ENCODE measurements around the gene OR6C65.

The OR6C65 gene

GRCh38 chr12:55448825-55449224 is 48.5 kb downstream of the OR6C65 start:
- DNase-seq, result no peak

Data from CD4-positive, alpha-beta T cell treated with Interleukin-12 subunit alpha and Interleukin-12 subunit beta, for 1 hour (primary cell).